ENCODE data around the gene MRTFB. TPM values are rescaled to one million over a fixed set of nuclear protein-coding genes. Genes with fewer than 3 reads are reported as not detected.

MRTFB gene
- total and polyA plus RNA-seq, 2 of the 13 experiments (the other 11 are each of a cell fraction or from before 2014, with no cell fraction given), result 11.4 to 14.0 TPM

- TF ChIP-seq ZMYM2 (CRISPR knock-in tag; IDR thresholded peaks at IDR 0.05) (no peak), PITX1 (CRISPR knock-in tag; IDR thresholded peaks at IDR 0.05) (0 out of 2 replicates have a peak, but pooled peaks have one; percentile 70), ZNF337 (CRISPR knock-in tag; IDR thresholded peaks at IDR 0.05; ENCODE audit: borderline replicate concordance, low read depth) (0 out of 2 replicates have a peak, but pooled peaks have one; percentile 72), ZNF180 (CRISPR knock-in tag; IDR thresholded peaks at IDR 0.05; ENCODE audit: borderline replicate concordance, low read depth) (no peak), NBN (conservative IDR thresholded peaks at IDR 0.05) (no peak), ZNF775 (CRISPR knock-in tag; IDR thresholded peaks at IDR 0.05; ENCODE audit: borderline replicate concordance) (0 out of 2 replicates have a peak, but pooled peaks have one; percentile 15), ZNF605 (CRISPR knock-in tag; IDR thresholded peaks at IDR 0.05) (peak; percentile 5; the same call in 1 of the 2 replicates), SMAD1 (CRISPR knock-in tag; IDR thresholded peaks at IDR 0.05; ENCODE audit: borderline replicate concordance, low read depth) (0 out of 2 replicates have a peak, but pooled peaks have one; percentile 81), FOXC1 (CRISPR knock-in tag; IDR thresholded peaks at IDR 0.05; ENCODE audit: borderline replicate concordance) (peak; percentile 59; the same call in 1 of the 2 replicates), HDAC1 (CRISPR knock-in tag; IDR thresholded peaks at IDR 0.05) (no peak), ZNF652 (CRISPR knock-in tag; IDR thresholded peaks at IDR 0.05; ENCODE audit: borderline replicate concordance, low read depth) (no peak), ZZZ3 (CRISPR knock-in tag; IDR thresholded peaks at IDR 0.05; ENCODE audit: borderline replicate concordance) (no peak), SMC3 (IDR thresholded peaks at IDR 0.05; ENCODE audit: low read length) (no peak), ZNF333 (CRISPR knock-in tag; IDR thresholded peaks at IDR 0.05; ENCODE audit: borderline replicate concordance) (no peak), ZNF264 (CRISPR knock-in tag; IDR thresholded peaks at IDR 0.05) (no peak), ZNF10 (CRISPR knock-in tag; IDR thresholded peaks at IDR 0.05; ENCODE audit: borderline replicate concordance, low read depth) (no peak), ZNF746 (CRISPR knock-in tag; IDR thresholded peaks at IDR 0.05) (peak; percentile 48; the same call in 1 of the 2 replicates), SSRP1 (CRISPR knock-in tag; IDR thresholded peaks at IDR 0.05) (no peak), TIGD3 (CRISPR knock-in tag; IDR thresholded peaks at IDR 0.05; ENCODE audit: borderline replicate concordance) (no peak; the same call in none of the 2 replicates), RNF2 (conservative IDR thresholded peaks at IDR 0.05; ENCODE audit: low read depth) (no peak), ZNF24 (IDR thresholded peaks at IDR 0.05) (no peak), MAFG (CRISPR knock-in tag; IDR thresholded peaks at IDR 0.05) (no peak), JUND (CRISPR knock-in tag; IDR thresholded peaks at IDR 0.05) (no peak), MEIS2 (CRISPR knock-in tag; IDR thresholded peaks at IDR 0.05) (no peak), PRDM4 (CRISPR knock-in tag; IDR thresholded peaks at IDR 0.05; ENCODE audit: borderline replicate concordance) (no peak), ZBTB43 (CRISPR knock-in tag; conservative IDR thresholded peaks at IDR 0.05) (no peak), NPAS2 (CRISPR knock-in tag; IDR thresholded peaks at IDR 0.05; ENCODE audit: borderline replicate concordance) (no peak)
These were observed 603 bp upstream of the MRTFB start (continued) for GRCh38 chr16:14070555-14070876.

Data from HepG2 (cell line).